Stimulated activated CD8-positive, alpha-beta memory T cell treated with anti-CD3 and anti-CD28 coated beads, Interleukin-12 subunit alpha, Interleukin-12 subunit beta, amount 100 ng/mL, for 1 hour (primary cell): ENCODE results near the gene PSPC1.

Experiments
- DNase-seq: peaks from one replicate; pipeline ENCODE4 v3.0.0-alpha.2; 2020; ENCODE audit warnings: low read depth

PSPC1 gene

DNA sequence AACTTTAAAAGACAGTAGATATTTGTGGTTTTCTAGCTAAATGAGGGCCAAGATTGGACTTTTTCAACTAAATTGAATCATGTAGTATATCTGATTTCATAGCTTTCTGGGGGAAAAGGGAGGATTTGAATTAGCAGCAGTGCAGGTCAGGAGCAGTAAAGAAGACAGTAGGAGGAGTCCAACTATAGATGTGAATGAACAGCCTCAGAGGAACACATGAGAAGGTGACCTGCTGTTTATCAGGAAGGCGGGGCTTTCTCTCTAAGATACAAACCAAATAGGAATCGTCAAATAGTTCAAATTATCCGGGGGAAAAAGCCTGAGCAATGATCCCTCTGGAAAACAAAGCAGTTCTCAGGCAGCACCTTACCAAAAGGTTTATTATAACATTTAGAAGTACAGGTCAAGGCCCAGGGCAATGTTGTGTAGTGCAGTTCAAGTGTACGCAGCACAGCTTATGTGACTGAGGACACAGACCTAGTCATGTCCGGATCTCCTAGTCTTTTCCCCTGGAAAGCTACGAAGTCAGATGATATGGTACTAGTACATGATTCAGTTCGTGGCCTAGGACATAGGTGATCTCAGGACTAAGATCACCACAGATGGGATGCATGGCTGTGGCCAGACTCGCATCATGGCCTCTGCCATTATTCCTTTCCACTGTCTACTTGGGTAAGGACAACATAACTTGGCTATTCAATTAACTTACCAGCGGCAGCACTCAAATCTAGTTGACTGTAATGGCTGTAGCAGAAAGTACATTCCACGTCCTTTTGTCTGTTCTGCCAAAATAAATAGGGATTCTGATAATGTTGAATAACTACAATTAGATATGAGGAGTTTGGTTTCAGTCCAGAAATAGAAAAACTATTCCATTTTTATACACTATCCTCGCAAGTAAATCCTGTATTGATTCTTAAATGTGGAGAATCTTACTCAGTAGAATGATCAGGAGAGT is 109.0 kb downstream of the PSPC1 start:
- DNase-seq: no peak

DNA sequence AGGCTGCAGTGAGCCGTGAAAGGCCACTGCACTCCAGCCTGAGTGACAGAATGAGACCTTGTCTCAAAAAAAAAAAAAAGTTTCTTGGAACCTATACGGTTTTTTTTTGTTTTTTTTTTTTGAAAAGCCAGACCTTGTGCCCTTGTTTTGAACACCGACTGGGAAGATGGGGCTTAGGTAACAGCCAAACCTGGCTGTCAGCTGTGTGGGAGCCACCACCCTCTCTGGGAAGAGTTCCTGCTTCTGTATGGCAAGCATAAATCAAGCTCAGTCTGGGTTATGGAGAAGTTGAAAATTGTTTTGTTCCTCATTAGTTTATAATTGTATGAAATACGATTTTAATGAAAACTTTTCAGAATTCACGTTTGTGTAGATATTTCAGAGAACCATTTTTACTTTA is 109.8 kb downstream of the PSPC1 start:
- DNase-seq: no peak

DNA sequence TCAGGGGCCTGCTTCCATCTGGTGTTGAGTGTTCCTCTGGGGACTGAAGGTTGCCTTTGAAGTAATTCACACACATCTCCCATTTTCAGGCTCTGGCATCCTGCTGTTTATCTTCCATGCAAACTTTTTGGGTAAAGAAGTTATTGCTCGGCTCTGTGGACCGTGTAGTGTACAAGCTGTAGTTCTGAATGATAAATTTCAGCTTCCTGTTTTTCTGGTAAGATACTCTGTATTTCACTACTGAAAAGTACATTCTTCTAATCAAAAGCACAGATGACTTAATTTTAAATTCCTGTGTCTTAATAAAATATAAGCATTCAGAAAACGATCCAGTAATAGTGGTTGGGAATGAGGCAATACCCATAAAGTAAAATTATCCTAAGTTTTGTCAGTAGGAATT is 112.6 kb downstream of the PSPC1 start:
- no peak for DNase-seq

DNA sequence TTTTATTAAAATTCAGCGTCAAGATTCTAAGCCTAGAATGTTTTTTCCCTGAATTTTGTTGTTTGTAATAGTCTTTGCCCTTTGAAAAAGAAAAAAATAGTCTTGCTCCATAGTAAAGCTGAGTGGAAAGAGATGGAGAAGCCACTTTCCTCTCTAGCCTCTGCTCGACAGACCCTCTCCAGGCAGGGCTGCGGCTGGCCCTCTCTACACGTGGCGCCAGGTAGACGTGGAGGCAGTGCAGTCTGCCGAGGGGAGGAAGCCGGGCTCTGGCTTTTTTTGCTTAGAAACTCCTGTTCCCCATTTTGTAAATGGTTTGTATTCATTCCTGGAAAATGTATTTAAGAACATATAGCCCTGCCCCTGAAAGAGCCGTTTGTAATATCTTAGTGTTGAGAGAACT is 114.0 kb downstream of the PSPC1 start:
- no peak for DNase-seq

GRCh38 chr13:19665427-19665859 is 117.3 kb downstream of the PSPC1 start:
- no peak for DNase-seq

GRCh38 chr13:19664481-19665230 is 118.1 kb downstream of the PSPC1 start:
- DNase-seq: no peak

GRCh38 chr13:19663416-19663979 is 119.2 kb downstream of the PSPC1 start:
- no peak for DNase-seq

GRCh38 chr13:19661561-19661960 is 121.2 kb downstream of the PSPC1 start:
- no peak for DNase-seq

GRCh38 chr13:19661126-19661525 is 121.6 kb downstream of the PSPC1 start:
- DNase-seq: no peak

- DNase-seq: no peak
Observed at GRCh38 chr13:19658831-19659230, 123.9 kb downstream of the PSPC1 start.

DNA sequence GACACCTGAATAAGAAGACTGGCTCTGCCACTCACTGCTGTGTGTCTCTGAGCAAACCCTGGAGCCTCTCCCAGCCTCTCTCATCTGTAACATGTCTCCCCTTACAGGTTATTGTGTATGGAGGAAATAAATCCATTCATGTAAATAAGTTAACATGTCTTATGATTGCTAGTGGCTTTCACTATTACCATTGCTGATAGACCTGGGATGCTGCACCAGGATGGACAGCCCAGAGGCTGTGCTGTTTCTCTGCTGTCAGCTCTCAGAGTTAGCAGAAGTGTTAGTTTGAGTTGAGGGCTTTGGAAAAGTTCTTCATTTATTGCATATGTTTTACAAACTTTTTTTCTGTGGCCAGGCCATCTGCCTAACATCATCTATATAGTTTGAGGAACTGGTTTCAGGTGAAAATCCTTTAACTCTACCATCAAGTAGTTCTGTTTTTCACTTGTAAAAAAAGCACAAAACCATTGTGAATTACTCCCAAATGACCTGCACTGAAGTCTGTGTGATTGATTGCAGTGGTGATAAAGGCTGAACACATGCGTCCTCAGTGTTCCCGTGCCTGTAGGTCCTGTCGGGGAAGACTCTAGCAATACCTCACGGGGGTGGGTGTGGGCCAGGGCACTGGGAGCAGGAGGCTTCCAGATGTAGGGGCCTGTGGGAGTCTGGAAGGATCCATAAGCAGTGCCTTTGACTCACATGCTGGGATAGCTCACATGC is 124.7 kb downstream of the PSPC1 start:
- no peak for DNase-seq
